Measurements from ENCODE around the gene NAALADL2. TPM values are rescaled to one million over a fixed set of nuclear protein-coding genes. Genes with fewer than 3 reads are reported as not detected.

NAALADL2 gene
- 34.2 TPM for total RNA-seq

DNA sequence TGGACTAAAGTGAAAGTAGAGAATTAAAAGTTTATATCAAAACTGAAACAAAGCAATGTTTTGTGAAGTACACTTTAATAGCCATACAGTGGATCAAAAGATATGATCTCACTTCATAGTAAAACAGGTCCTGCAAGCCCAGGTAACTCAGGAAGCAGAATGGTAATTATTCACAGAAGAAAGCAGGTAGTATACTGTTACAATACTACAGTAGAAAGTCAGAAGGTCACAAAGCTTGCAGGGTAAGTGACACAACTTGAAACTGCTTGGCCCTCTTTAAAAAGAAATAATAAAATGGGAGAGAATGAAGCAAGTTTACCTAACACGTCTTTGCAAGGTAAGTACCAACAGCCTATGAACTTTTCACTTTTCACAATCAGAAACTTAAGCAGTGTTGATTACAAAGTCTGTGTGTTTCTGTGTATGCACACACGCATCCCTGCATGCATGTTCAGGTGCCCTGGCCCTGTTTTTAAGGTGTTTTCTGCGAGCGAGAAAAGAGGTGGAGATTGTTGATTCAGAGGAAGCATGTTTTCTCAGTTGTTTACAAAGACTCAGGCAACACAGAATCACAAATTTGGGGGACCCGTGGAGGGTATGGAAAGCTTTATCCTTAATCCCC, at the start of gene NAALADL2:
Gene NAALADL2, plus strand, starts transcription at position 221 of the 622 bp plus-strand sequence.
- peak; percentile 33 for DNase-seq (ENCODE audit: low spot score)

DNA sequence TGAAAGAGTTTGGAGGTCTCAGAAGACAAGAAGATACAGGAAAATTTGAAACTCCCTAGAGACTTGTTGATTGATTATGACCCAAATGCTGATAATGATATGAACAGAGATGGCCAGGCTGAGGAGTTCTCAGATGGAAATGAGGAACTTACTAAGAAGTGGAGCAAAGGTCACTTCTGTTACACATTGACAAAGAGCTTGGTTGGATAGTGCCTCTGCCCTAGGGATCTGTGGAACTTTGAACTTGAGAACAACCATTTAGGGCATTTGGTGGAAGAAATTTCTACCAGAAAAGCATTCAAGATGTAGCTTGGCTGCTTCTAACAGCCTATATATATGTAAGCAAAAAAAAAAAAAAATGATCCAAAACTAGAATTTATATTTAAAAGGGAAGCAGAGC, 48.9 kb upstream of the NAALADL2 start:
- DNase-seq (ENCODE audit: low spot score) = peak; percentile 21

DNA sequence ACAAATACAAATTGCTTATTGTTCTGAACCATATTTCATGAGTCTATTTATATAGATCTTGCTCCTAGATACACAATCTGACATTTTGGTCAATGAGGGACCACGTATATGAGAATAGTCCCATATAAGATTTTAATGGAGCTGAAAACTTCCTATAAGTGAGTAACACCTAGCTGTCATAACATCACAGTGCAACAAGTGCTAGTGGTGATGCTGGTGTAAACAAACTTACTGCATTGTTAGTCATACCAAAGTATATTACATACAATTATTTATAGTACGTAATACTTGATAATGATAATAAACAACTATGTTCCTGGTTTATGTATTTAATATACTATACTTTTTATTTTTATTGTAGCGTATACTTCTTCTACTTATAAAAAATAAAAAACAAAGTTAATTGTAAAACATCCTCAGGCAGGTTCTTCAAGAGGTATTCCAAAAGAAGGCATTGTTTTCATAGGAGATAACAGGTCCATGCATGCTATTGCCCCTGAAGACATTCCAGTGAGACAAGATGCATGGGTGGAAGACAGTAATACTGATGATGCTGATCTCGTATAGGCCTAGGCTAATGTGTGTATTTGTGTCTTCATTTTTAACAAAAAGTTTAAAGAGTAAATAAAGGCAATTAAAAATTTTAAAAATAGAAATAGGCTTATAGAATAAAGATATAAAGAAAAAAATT, 46.8 kb upstream of the NAALADL2 start:
- DNase-seq (ENCODE audit: low spot score) = no peak

DNA sequence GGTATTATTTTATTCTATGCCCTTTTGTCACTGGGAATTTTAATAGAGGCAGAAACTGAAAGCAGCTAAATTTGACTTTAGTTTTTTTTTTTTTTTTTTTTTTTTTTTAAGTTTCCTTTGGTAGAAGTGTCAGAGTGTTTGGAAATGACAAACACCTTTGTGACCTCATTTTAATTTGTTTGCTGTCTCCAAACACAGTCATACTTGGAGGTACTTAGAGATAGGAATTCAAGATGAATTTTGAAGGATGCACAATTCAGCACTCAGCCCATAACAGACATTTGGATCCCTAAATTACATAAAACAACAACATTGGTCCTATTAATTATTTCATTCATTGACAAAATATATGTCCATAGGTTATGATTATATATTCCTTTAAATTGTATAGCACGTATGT, 43.4 kb upstream of the NAALADL2 start:
- DNase-seq (ENCODE audit: low spot score) = no peak

DNA sequence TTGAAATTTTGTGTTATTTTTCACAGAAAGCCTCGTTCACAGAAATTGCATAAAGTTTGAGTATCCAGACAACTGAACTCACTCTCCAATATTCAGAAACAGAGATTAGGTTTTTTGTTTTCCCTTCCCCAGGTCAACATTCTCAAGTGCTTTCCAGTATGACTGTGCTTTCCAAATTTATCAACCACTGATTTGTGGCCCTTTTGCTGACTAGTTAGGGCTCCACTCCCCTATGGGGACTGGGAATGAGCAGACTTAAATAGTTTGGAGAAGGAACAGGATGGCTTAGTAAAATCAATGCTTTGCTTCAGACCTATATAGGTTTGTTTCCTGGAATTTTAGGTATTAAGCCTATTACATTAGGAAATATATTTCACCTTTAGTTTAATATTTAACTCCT, 38.2 kb upstream of the NAALADL2 start:
- no peak for DNase-seq (ENCODE audit: low spot score)

DNA sequence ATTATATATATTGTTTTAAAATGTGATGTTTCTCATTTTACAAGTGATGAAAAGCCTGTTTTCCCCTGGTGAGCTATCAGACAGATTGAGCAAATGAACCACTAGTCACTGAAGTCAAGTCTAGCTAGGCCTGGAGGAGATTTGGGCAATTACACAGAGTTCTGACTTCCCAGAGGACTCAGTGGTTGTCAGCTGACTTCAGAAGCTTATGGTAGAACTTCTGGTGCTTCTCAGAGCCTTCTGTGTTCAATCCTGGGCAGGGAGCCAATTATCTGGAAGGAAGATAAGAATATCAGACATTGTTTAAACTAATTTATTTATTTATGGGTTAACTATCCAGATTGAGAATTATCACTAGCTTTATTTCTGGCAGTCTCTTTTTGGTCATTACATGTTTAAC, 37.7 kb upstream of the NAALADL2 start:
- peak; percentile 25 for DNase-seq (ENCODE audit: low spot score)

DNA sequence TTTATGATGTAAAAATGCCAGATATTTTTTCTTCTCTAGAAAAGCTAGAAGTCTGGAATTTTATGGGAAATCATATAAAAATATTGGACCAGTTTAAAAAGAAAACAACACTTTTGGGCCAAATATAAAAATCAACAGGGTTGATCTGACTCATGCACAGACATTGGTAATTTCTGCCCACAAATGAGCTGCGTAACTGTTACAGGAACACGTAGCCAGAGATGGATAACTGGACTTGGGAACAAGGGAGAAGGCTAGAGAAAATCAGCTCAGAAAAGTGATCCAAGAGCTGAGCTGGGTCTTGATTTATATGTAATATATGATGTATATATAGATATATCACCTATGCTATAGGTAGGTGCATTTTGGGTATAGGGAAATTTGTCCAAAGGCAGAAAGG, 36.8 kb upstream of the NAALADL2 start:
- DNase-seq (ENCODE audit: low spot score) = no peak

DNA sequence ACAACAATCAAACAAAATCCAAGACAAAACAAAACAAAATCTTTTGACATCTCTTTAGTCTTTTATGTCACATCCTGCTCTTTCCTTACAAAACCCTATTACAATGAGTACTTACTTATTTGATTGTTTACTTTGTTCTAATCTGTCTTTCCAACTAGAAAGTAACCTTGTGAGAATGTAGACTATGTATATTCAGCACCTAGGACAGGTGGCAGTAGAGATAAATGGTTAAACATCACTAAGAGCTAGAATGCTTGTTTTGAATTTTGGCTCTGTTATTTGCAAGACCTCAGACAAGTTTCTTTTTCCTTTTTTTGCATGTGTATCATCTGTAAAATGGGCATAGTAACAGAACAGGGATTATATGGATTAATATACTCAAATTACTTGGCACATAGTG, 33.1 kb upstream of the NAALADL2 start:
- no peak for DNase-seq (ENCODE audit: low spot score)

DNA sequence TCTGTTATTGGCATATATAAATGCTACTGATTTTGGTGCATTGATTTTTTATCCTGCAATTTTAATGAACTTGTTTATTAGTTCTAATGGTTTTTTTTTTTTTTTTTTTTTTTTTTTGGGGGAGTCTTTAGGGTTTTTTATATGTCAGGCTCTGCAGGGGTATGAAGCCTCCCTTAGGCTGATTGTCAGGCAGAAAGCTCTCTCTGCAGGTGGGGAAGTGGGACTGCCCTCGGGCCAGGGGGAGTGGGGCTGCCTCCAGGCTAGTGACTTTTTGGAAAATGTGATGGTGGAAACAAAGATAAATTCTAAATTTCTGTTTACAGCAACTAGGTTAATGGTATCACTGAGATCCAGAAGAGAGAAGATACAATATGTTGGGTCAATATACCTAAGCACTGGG, 14.4 kb upstream of the NAALADL2 start:
- DNase-seq (ENCODE audit: low spot score) = no peak

DNA sequence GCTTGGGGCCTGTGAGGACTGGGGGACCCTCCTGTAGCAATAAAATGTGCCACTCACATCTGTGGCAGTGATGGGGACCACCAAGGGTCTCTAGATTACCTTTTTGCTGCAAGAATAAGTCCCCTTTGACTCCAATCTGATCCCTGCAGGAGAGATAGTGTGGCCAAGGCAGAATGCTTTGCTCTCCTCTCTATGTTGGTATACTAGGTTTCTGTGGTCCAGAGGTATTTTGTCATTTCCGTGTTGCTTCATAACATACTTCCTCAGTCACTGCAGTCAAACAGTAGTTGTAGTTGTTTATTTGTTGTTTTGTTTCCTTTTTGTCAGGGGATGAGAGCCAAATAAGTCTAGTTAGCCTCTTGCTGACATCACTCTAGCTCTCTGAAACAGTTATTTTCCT, 13.1 kb upstream of the NAALADL2 start:
- no peak for DNase-seq (ENCODE audit: low spot score)

DNA sequence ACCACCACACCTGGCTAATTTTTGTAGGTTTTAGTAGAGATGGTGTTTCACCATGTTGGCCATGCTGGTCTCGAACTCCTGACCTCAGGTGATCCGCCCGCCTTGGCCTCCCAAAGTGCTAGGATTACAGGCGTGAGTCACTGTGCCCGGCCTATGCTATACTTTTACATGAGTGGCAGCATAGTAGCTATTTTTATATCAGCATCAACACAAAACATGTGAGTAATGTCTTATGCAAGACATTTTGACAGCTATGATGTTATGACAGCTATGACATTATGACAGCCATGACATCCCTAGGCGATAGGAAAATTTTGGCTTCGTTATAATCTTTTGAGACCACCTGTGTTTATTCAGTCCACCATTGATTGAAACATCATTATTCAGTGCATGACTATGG, 4.1 kb upstream of the NAALADL2 start:
- no peak for DNase-seq (ENCODE audit: low spot score)

DNA sequence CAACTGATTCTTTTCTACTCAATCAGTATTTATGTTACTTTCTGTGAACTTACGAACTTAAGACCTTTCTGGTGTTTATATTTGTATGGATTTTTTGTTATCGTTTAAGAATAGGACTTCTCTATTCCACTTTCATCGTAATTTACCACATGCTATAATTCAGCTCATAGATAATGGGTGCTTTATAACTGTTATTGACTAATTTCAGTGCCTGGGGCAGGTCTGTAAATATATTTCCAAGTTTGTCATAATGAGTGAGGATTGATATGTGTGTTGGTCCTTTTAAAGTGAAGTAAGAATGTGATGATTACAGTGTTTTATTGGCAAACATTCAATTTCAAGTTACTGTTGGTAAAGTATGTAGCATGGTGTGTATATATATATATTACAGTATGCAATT, 1.8 kb upstream of the NAALADL2 start:
- DNase-seq (ENCODE audit: low spot score) = no peak

DNA sequence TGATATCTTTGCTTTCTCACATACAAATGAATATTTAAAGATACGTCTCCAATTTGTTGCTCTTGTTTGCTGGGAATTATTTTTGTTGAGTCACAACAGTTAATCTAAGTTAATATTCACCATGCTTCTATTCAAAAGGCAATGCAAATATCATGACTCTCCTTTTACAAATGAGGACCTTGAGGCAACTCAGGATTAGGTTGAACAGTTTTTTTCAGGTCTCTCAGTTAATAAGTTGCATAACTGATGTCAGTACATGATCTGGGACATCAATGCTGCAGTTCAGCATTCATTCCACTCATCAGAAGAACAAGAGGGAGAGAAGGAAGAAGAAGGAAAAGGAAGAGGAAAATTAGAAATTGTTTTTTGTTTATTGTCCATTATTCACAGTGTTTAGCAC, 781 bp upstream of the NAALADL2 start:
- DNase-seq (ENCODE audit: low spot score) = no peak

DNA sequence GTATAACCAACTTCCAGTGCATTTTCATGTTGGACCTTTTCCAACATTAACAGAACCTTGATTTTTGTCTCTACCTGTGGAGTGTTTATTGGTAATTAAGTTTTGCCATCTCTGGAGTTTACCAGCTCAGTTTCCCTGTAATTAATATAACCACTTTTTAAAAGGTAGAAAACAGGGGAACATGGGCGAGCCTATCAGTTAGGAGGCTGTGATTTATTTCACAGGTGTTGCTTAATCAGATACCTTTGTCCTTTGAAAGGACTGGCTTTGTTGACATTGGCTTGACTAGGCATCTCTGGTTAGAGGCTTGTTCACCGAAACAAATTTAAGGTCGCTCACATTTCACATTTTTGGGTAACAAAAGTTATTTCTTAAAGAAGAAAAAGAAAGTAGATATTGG, 622 bp downstream of the NAALADL2 start:
- DNase-seq (ENCODE audit: low spot score) = peak; percentile 19

DNA sequence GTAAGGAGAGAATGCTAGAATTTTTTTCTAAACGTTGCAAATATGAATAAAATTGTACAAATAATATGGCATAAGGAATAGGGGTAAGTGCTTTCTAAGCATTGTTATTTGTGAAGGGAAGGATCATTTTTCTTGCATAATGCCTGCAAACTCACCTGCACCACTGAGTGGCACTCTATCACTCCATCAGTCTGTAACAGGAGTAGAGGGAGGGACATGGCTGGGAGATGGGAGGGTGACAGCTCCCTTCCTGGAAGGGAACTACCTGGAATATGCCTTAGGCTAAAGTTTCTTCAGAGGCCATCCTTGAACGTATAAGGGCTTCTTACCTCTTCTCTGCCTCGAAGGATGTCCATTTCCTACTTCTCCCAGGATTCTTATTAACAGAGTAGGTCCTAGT, 3.0 kb downstream of the NAALADL2 start:
- DNase-seq (ENCODE audit: low spot score) = peak; percentile 47

DNA sequence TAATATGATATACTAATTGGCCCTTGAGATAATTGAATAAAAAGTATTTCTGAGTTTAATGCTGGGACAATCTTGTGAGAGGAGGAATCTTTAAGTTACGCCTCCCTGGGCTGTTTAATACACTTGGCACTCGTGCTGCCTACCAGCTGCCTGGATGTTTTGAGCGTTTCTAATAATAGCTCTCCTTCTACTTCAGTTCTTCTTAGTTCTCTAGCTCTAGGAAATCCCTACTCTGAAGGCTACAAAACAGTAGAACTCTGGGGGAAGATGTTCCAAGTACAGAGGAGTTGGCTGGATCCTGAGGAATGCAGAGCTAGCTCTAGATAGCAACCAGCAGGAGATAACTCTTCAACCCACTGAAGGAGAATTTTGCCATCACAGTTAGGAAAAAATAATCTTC, 3.5 kb downstream of the NAALADL2 start:
- DNase-seq (ENCODE audit: low spot score) = no peak

DNA sequence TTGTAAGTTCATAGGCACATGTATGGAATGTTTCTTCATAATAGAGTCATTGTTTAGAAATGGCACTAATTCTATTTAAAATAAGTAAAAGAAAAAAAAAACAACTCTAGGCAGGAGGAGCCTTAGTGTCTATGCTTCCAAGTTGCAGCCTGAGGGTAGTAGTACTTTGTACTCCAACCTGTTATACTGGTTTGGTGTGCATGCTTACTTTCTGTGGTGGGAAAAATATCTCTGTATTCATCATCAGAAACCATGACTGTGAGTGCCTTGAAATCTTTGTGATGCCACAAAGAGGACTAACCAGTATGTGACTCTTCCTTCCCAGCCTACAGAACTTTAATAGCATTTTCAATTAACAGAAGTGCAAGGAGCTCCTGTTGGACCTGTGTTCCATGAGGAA, 4.4 kb downstream of the NAALADL2 start:
- peak; percentile 26 for DNase-seq (ENCODE audit: low spot score)

DNA sequence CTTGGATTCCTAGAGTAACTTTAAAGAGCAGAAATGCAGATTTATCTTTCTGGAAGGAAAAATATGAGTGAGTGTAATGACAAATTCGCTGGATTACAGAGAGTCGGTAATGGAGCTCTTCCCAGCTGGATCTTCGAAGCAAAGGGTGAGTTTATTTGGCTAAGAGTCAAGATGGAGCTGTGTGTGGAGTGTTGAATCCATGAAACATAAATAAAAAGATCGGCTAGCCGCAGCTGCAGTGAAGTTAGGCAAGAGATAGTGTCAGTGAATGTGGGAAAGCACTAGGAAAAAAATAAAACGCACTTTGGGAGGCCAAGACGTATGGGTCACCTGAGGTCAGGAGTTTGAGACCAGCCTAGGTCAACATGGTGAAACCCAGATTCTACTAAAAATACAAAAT, 10.3 kb downstream of the NAALADL2 start:
- DNase-seq (ENCODE audit: low spot score) = no peak

DNA sequence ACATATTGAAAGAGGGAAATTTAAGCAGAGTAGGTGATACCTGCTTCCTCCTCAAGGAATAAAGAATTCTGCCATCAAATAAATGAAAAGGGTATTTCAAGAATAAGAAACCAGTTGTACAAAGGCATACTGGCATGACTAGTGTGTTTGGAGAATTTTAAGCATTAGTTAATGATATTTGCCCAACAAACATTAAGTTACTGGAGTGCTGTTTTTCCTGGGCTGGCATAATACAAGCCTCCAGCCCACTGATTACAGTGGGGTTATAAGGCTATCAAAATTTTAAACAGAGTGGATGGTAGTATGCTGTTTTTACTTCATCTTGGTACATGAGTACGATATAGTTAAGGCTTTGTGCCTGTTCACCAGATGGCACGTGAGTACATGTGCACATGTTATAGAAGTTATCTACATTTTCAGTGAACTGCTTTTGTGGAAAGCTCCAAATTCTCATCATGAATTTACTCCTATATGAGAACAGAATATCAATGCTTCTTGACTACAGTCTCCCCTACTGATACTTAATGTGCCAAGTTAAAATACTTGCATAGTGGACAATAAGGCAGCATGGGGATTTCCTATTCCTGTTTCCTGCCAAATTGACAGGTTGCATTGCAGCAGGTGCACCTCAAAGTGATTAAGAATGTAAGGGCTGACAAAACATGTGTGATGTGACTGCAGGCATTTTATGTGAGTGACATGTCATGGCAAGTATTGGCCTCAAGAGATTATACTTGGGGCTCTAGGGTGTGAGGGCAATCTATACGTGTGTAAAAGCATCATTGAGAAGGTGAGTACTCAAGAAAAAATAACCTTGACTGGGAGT, 14.9 kb downstream of the NAALADL2 start:
- DNase-seq (ENCODE audit: low spot score) = no peak

DNA sequence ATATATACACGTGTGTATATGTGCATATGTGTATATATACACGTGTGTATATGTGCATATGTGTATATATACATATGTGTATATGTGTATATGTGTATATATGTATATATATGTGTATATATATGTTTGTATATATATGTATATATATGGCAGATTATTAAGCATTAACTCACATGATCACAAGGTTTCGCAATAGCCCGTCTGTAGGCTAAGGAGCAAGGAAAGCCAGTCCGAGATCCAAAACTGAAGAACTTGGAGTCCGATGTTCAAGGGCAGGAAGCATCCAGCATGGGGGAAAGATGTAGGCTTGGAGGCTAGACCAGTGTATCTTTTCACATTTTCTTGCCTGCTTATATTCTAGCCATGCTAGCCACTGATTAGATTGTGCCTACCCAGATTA, 23.7 kb downstream of the NAALADL2 start:
- DNase-seq (ENCODE audit: low spot score) = no peak

DNA sequence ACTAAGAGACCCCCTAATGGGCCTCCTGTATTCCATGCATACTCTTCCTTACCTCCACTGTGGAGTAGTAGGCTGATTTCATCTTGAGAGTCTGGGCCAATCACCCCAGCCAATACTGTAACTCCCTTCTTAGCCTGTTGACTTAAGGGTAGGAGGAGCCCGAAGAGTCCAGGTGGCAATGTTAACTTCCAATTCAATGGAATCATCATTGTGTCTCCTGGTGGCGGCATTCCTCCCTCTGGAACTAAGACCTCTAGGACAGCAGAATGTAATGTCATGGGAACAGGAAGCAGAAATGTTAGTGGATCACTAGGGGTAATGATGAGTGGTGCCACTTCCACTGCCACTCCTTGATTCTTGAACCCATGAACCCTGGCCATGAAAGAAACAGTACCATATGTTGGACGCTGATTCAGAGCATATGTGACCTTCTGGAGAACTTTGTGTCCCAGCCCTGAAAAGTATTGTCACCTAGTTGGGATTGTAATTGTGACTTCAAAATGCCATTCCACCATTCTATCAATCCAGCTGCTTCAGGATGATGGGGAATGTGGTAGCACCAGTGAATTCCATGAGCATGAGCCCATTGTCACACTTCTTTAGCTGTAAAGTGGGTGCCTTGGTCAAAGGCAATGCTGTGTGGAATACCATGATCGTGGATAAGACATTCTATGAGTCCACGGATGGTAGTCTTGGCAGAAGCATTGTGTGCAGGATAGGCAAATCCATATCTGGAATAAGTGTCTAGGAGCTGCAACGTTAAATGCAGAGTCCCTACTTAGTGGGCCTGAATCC, 24.9 kb downstream of the NAALADL2 start:
- no peak for DNase-seq (ENCODE audit: low spot score)
